Vagina (tissue), 2 donors: ENCODE data around the gene ZGRF1.

Source experiments
- POLR2A ChIP-seq, 2 donors: fragments of 450-650 bp; IDR thresholded peaks; one replicate each; pipeline ENCODE4 v1.6.1; 2017; ENCODE audit warnings: antibody characterized with exemption in 2 of 2, mild to moderate bottlenecking in 2 of 2, moderate library complexity in 2 of 2
- POLR2AphosphoS5 ChIP-seq, 2 donors: sonication (generic); formaldehyde crosslinking; IDR thresholded peaks; one replicate each; pipeline ENCODE4 v1.9.0; 2017; ENCODE audit warnings: antibody characterized with exemption in 2 of 2, mild to moderate bottlenecking in 2 of 2, low read depth in 1 of 2; ENCODE audit not compliant: insufficient read depth in 1 of 2
- TF ChIP-seq, protein P1 (sequence below), 3 experiments: fragments of 450-650 bp in 2 of 3; fragments of 200-600 bp in 1 of 3; sonication (generic) in 1 of 3; IDR thresholded peaks; one replicate each; pipeline ENCODE4 v1.5.1; 2017 to 2019; ENCODE audit warnings: antibody characterized with exemption in 3 of 3, mild to moderate bottlenecking in 2 of 3, moderate library complexity in 2 of 3

DNA sequence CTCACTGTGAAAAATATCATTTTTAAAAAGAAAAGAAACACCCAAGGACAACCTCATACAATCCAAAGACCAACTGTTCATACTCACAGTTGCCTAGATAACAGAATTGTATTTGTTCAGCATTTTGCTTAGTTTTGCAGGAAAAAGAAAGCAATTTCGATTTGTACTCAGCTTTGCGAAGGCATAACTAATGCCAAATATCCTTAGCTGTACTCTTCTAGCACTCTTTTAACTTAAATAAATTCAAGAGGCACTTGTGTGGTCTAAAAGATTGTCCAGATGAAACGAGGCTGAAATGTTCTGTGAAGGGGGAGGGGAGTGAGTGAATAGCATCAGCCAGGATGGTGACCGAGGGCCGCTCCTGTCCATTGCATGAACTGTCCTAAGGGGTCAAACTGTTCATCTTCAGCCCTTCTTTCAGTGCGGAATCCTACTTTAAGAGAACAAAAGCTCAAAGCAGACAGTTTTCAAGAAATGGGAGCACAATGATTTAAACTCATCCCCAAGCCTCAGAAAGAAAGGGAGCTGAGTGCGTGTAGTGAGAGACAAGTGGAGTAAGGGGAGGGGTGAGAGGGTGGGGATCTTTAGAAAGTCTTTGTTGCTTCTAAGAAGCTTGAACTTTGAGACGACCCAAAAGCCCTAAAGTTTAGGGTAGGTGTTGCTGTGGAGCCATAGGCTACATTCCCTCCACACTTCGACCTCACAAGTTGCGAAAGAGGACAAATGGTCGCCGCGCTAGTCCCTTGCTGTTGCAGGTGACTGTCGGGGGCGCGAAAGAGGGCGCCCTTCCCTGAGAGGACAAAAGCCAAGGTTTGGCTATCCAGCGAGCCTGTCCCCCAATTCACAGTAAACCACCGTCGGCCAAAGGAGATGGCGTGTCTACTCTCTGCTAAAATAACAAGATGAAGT lies 116.8 kb downstream of the ZGRF1 start:
- TF ChIP-seq, protein P1, sequence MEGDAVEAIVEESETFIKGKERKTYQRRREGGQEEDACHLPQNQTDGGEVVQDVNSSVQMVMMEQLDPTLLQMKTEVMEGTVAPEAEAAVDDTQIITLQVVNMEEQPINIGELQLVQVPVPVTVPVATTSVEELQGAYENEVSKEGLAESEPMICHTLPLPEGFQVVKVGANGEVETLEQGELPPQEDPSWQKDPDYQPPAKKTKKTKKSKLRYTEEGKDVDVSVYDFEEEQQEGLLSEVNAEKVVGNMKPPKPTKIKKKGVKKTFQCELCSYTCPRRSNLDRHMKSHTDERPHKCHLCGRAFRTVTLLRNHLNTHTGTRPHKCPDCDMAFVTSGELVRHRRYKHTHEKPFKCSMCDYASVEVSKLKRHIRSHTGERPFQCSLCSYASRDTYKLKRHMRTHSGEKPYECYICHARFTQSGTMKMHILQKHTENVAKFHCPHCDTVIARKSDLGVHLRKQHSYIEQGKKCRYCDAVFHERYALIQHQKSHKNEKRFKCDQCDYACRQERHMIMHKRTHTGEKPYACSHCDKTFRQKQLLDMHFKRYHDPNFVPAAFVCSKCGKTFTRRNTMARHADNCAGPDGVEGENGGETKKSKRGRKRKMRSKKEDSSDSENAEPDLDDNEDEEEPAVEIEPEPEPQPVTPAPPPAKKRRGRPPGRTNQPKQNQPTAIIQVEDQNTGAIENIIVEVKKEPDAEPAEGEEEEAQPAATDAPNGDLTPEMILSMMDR (IDR thresholded peaks at IDR 0.05) = no peak
- TF ChIP-seq POLR2AphosphoS5 (IDR thresholded peaks at IDR 0.05; ENCODE audit: insufficient read depth in 1 of 2, low read depth in 1 of 2) (no peak), POLR2A (IDR thresholded peaks at IDR 0.05) (no peak)
